HUES64 (cell line): ENCODE measurements around the gene PFKFB2.

ENCODE experiments used
- H3K27ac ChIP-seq: 2 replicates; pipeline ENCODE4 v1.7.0; 2013; ENCODE audit warnings: low read depth, low read length, inconsistent platforms
- H3K27me3 ChIP-seq: 2 replicates; pipeline ENCODE4 v1.6.1; 2013; ENCODE audit warnings: mild to moderate bottlenecking, low read length; ENCODE audit not compliant: insufficient read depth
- H3K36me3 ChIP-seq: 2 replicates; pipeline ENCODE4 v1.6.1; 2013; ENCODE audit warnings: mild to moderate bottlenecking, low read length; ENCODE audit not compliant: insufficient read depth
- H3K4me1 ChIP-seq: 2 replicates; pipeline ENCODE4 v1.6.1; 2013; ENCODE audit warnings: mild to moderate bottlenecking, low read length, moderate library complexity; ENCODE audit not compliant: insufficient read depth
- H3K4me3 ChIP-seq: 2 replicates; pipeline ENCODE4 v1.5.1; 2013; ENCODE audit warnings: mild to moderate bottlenecking, low read length, moderate library complexity
- H3K9ac ChIP-seq: 2 replicates; pipeline ENCODE4 v1.6.1; 2013; ENCODE audit warnings: mild to moderate bottlenecking, low read depth, low read length
- H3K9me3 ChIP-seq: 2 replicates; pipeline ENCODE4 v1.6.1; 2013; ENCODE audit warnings: low read depth, low read length; ENCODE audit not compliant: insufficient read depth
- WGBS: fragments of 150-250, 120-280 bp; methylation state at CpG from one replicate; pipeline ENCODE4 v1.1.7; 2013; ENCODE audit warnings: missing lambda C conversion rate; 5-methylcytosine and 5-hydroxymethylcytosine counted together

The PFKFB2 gene

GRCh38 chr1:207102146-207102545, 49.1 kb downstream of the PFKFB2 start:
- Histone ChIP-seq H3K9me3 (peaks cover 15% of the 10 kb centered on the region), H3K9ac (no peak overlapping the region), H3K4me1 (no peaks in the 10 kb centered on the region), H3K27ac (no peak overlapping the region), H3K4me3 (no peak overlapping the region), H3K36me3 (no peaks in the 10 kb centered on the region), H3K27me3 (no peaks in the 10 kb centered on the region)
- WGBS, result 95% methylated on average over 4 of the region's 5 CpGs

DNA sequence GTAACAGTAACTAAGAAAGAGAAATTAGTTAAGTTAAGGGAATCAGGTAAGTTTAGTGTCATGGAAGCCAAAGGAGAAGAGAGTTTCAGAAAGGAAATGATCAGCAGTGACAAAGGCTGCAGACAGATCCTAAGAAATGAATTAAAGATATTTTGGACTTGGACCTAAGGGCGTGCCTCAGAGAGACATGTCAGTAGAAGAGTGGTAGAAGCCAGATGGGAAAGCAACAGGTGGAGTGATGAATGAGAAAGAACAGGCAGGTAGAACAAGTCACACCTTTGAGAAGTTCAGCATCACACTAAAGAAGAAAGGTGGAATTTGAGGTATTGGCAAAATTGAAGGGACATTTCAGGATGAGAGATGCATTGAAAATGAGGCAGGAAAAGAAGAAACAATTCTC, 49.6 kb downstream of the PFKFB2 start:
- Histone ChIP-seq H3K36me3 (no peaks in the 10 kb centered on the region), H3K4me1 (no peaks in the 10 kb centered on the region), H3K9ac (no peak overlapping the region), H3K27me3 (no peaks in the 10 kb centered on the region), H3K9me3 (peaks cover 13% of the 10 kb centered on the region), H3K27ac (no peak overlapping the region), H3K4me3 (no peak overlapping the region)
- WGBS, result 89% methylated on average over 1 of the region's 1 CpG

DNA sequence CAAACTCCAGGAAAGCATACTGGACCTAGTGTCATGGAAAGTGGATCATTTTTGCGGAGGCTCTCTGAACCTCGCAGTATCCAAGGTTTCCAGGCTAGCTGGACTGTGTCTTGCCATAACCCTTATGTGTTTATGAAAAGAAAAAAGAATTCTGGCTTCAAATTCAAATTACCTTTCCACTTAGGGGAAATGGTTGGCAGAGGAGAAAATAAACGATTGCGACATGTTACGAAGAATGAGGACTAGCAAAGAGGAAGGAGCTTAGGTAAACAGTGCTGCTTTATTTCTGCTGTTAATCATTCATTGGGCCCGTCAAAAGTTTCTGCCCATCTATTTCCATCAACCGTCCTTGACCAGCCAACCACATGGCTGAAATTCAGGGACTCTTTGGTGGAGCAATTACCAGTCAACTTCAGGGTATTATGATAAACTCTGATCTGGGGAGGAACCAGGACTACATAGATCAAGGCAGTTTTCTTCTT, 50.9 kb downstream of the PFKFB2 start, which contains the start of gene C4BPA:
Gene C4BPA (plus strand): TSS at position 342 of the 482 bp plus-strand sequence. CDS start 8,793 bp downstream, outside the sequence.
- no peaks in the 10 kb centered on the region for H3K27me3 ChIP-seq
- peaks cover 3% of the 10 kb centered on the region; the same call in 1 of the 2 replicates for H3K9me3 ChIP-seq
- no peaks in the 10 kb centered on the region for H3K36me3 ChIP-seq
- H3K4me1 ChIP-seq, result no peaks in the 10 kb centered on the region
- WGBS, result 95% methylated on average over 7 of the region's 7 CpGs
- H3K9ac ChIP-seq, result no peak within 1 kb of the TSS
- no peak within 1 kb of the TSS for H3K27ac ChIP-seq
- no peak within 1 kb of the TSS for H3K4me3 ChIP-seq

DNA sequence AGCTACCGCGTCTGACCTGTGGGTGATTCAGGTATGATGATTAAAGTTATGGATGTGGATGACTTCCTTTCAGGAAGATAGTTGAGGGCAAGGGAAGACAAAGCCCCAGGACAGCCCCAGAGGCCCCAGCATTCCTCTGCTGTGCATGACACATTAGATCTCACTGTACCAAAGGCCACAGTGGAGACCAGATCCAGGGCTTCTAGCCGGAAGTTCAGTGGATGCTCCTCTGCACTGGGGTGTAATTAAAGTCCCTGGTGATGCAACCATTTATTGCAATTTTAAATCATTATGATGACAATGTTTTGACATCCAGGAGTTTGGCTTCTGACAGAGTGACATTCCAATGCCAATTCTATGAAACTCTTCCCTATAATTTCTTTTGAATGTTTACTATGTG, 55.9 kb downstream of the PFKFB2 start:
- no peaks in the 10 kb centered on the region for H3K27me3 ChIP-seq
- WGBS, result 97% methylated on average over 3 of the region's 3 CpGs
- H3K27ac ChIP-seq, result no peak overlapping the region
- no peaks in the 10 kb centered on the region for H3K36me3 ChIP-seq
- H3K4me3 ChIP-seq, result no peak overlapping the region
- no peaks in the 10 kb centered on the region for H3K4me1 ChIP-seq
- H3K9me3 ChIP-seq, result no peaks in the 10 kb centered on the region
- H3K9ac ChIP-seq, result no peak overlapping the region

DNA sequence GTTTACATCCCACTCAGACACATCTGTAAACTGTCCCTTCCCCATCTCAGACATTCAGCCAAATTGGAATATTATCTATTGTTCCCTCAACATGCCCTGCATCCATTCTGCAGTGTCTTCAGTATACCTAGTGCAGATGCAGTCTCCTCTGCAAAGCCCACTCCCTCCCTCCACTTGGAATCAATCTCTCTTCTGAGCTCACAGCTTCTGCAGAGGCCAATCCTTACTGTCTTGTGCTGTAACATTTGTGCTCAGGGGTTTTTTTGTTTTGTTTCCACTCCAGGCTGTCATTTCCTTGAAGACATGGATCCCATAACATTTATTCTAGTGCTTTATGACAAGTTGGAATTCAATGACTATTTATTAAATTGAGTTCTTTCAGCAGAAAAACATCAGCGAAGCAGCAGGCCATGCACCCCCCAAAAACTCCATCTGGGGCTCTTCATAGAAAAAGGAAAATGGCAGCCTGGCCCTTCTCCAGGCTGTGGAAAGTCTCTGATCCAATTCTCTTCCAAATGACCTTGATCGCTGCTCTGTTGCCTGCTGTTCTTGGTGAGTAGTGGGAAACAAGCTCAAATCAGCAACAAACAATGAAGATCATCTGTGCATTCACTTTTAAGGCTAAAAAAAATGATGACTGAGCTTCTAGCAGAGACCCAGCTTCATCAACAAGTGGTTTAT, 59.7 kb downstream of the PFKFB2 start:
- Histone ChIP-seq H3K27me3 (no peaks in the 10 kb centered on the region), H3K9ac (no peak overlapping the region), H3K4me3 (no peak overlapping the region), H3K4me1 (no peaks in the 10 kb centered on the region), H3K36me3 (no peaks in the 10 kb centered on the region), H3K27ac (no peak overlapping the region), H3K9me3 (no peaks in the 10 kb centered on the region)
- 100% methylated on average over 2 of the region's 2 CpGs for WGBS

- WGBS, result no CpG with 5 or more reads among the region's 5 CpGs
- H3K27me3 ChIP-seq, result no peaks in the 10 kb centered on the region
Measured at GRCh38 chr1:207115269-207115668, 62.2 kb downstream of the PFKFB2 start.

DNA sequence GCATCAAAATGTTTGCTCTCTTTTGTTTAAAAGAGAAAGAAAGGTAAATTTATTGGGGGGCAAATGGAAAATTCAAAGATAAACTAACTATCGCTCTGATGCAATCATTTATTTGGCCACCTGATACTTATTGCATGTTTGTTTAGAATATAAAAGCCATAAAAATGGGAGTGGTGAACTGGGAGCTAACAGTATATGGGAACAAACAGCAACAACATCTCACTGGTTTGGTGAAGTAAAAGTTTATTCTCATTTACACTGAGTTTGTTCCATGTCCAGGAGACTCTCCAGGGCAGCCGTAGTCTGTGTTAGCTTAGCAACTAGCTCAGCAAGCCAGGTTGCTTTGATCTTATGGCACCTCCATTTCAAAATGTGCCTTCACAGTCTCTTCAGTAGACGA, 71.3 kb downstream of the PFKFB2 start:
- Histone ChIP-seq H3K27me3 (no peaks in the 10 kb centered on the region), H3K4me3 (no peak overlapping the region), H3K27ac (no peak overlapping the region), H3K36me3 (no peaks in the 10 kb centered on the region), H3K9ac (no peak overlapping the region), H3K4me1 (no peaks in the 10 kb centered on the region), H3K9me3 (peaks cover 8% of the 10 kb centered on the region)
- WGBS, result 99% methylated on average over 2 of the region's 3 CpGs

More at GRCh38 chr1:207115269-207115668, 62.2 kb downstream of the PFKFB2 start:
- H3K9ac ChIP-seq, result no peak overlapping the region
- no peak overlapping the region for H3K27ac ChIP-seq
- no peaks in the 10 kb centered on the region for H3K9me3 ChIP-seq
- no peaks in the 10 kb centered on the region for H3K4me1 ChIP-seq
- H3K4me3 ChIP-seq, result no peak overlapping the region
- H3K36me3 ChIP-seq, result no peaks in the 10 kb centered on the region

DNA sequence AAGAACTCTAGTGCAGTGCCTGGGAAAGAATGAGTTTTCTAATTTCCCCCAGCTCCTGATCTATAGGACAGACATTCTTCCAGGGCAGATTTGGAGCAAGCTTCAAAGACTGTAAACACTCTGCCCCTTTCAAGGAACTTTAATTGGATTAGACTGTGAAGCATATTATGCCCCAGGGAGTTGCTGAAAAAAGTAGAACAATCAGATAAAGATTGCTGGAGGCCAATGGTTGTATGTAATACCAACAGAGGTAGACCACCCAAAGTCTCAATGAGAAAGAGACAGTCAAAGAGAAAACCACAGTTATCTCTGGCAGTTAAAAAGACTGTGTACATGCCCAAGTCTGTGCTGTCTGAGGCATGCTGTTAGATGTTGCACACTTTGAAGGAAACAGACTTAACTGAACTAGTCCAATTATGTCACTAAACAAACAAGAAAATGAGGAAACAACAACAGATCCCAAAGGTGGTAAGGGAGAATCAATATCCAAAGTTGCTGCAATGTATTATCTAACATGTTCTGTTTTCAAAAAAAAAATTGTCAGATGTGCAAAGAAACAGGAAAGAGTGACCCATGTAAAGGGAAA, 75.4 kb downstream of the PFKFB2 start:
- no peak overlapping the region for H3K27ac ChIP-seq
- H3K27me3 ChIP-seq, result no peaks in the 10 kb centered on the region
- H3K4me3 ChIP-seq, result no peak overlapping the region
- H3K9ac ChIP-seq, result no peak overlapping the region
- H3K9me3 ChIP-seq, result peaks cover 8% of the 10 kb centered on the region
- H3K4me1 ChIP-seq, result no peaks in the 10 kb centered on the region
- H3K36me3 ChIP-seq, result no peaks in the 10 kb centered on the region

- no peaks in the 10 kb centered on the region for H3K36me3 ChIP-seq
- H3K9me3 ChIP-seq, result peaks cover 8% of the 10 kb centered on the region
- no peak overlapping the region for H3K4me3 ChIP-seq
- H3K9ac ChIP-seq, result no peak overlapping the region
- H3K27ac ChIP-seq, result no peak overlapping the region
- no peaks in the 10 kb centered on the region for H3K27me3 ChIP-seq
- H3K4me1 ChIP-seq, result no peaks in the 10 kb centered on the region
Measured at GRCh38 chr1:207129053-207129452, 76.0 kb downstream of the PFKFB2 start.
